ENCODE data around the gene FURIN. TPM values are rescaled to one million over a fixed set of nuclear protein-coding genes. Genes with fewer than 3 reads are reported as not detected.
"Not testable (repeated sequence)": the region's sequence is repeated elsewhere in the genome, so short reads cannot be mapped to it uniquely, and the experiment has no call there.

Gene FURIN
- total RNA-seq, 1 donor from 2014 or later = 122 TPM

- no peaks in the 10 kb centered on the region for H3K9me3 ChIP-seq (ENCODE audit: insufficient read depth, low read depth, low read length)
- no peak overlapping the region for H2AFZ ChIP-seq (ENCODE audit: low read depth, low read length)
- Mint-ChIP-seq H3K36me3 (ENCODE audit: low read depth, unreplicated experiment) (peaks cover 21% of the 10 kb centered on the region), H3K27me3 (ENCODE audit: low read depth, unreplicated experiment) (peaks cover 2% of the 10 kb centered on the region), H3K27ac (ENCODE audit: unreplicated experiment) (no peak overlapping the region), H3K4me3 (ENCODE audit: unreplicated experiment) (no peak overlapping the region), H3K4me1 (ENCODE audit: low read depth, unreplicated experiment) (peaks cover 2% of the 10 kb centered on the region), H3K9me3 (ENCODE audit: unreplicated experiment) (no peaks in the 10 kb centered on the region)
- no peaks in the 10 kb centered on the region for H3K4me1 ChIP-seq (ENCODE audit: insufficient read depth, low read length)
- no peak overlapping the region for H3K4me2 ChIP-seq (ENCODE audit: low read length)
- H3K79me2 ChIP-seq (ENCODE audit: insufficient read depth, low read length) = no peaks in the 10 kb centered on the region
- H3K27me3 ChIP-seq (ENCODE audit: insufficient read depth, low read length) = no peaks in the 10 kb centered on the region
- no peak overlapping the region for H3K9ac ChIP-seq (ENCODE audit: low read length)
- no peak overlapping the region for H3K4me3 ChIP-seq (ENCODE audit: insufficient read depth, low read depth, low read length)
- TF ChIP-seq EZH2 (IDR thresholded peaks at IDR 0.05; ENCODE audit: insufficient read depth, low read length) = no peak
- no peak for TF ChIP-seq CTCF (IDR thresholded peaks at IDR 0.05; ENCODE audit: insufficient read depth, low read depth, low read length)
- peaks cover 3% of the 10 kb centered on the region for H3K36me3 ChIP-seq (ENCODE audit: insufficient read depth, low read length)
- H3K27ac ChIP-seq (ENCODE audit: low read depth, low read length) = no peak overlapping the region
- FAIRE-seq (no peak), DNase-seq (ENCODE audit: low read depth) (no peak)
- no peaks in the 10 kb centered on the region for H4K20me1 ChIP-seq (ENCODE audit: insufficient read depth, low read length)
Observed at GRCh38 chr15:90921887-90922286, 53.5 kb downstream of the FURIN start.

GRCh38 chr15:90922712-90923322 is 54.4 kb downstream of the FURIN start:
- not testable (repeated sequence) for FAIRE-seq; H3K4me1 Mint-ChIP-seq (ENCODE audit: low read depth, unreplicated experiment); H3K4me2 ChIP-seq (ENCODE audit: low read length)

GRCh38 chr15:90924375-90924774 is 56.0 kb downstream of the FURIN start:
- Histone ChIP-seq H3K36me3 (ENCODE audit: insufficient read depth, low read length) (peaks cover 3% of the 10 kb centered on the region), H3K9me3 (ENCODE audit: insufficient read depth, low read depth, low read length) (no peaks in the 10 kb centered on the region), H3K4me3 (ENCODE audit: insufficient read depth, low read depth, low read length) (no peak overlapping the region), H3K4me1 (ENCODE audit: insufficient read depth, low read length) (no peaks in the 10 kb centered on the region), H3K79me2 (ENCODE audit: insufficient read depth, low read length) (no peaks in the 10 kb centered on the region), H3K27me3 (ENCODE audit: insufficient read depth, low read length) (no peaks in the 10 kb centered on the region), H3K27ac (ENCODE audit: low read depth, low read length) (no peak overlapping the region), H4K20me1 (ENCODE audit: insufficient read depth, low read length) (no peaks in the 10 kb centered on the region), H3K9ac (ENCODE audit: low read length) (no peak overlapping the region), H2AFZ (ENCODE audit: low read depth, low read length) (no peak overlapping the region), H3K4me2 (ENCODE audit: low read length) (no peak overlapping the region)
- no peaks in the 10 kb centered on the region for H3K4me1 Mint-ChIP-seq (ENCODE audit: low read depth, unreplicated experiment)
- DNase-seq (ENCODE audit: low read depth) (no peak), FAIRE-seq (no peak)
- H3K9me3 Mint-ChIP-seq (ENCODE audit: unreplicated experiment) = no peaks in the 10 kb centered on the region
- no peak for TF ChIP-seq EZH2 (IDR thresholded peaks at IDR 0.05; ENCODE audit: insufficient read depth, low read length)
- no peak for TF ChIP-seq CTCF (IDR thresholded peaks at IDR 0.05; ENCODE audit: insufficient read depth, low read depth, low read length)
- peaks cover 14% of the 10 kb centered on the region for H3K36me3 Mint-ChIP-seq (ENCODE audit: low read depth, unreplicated experiment)
- peaks cover 2% of the 10 kb centered on the region for H3K27me3 Mint-ChIP-seq (ENCODE audit: low read depth, unreplicated experiment)
- H3K27ac Mint-ChIP-seq (ENCODE audit: unreplicated experiment) = no peak overlapping the region
- no peak overlapping the region for H3K4me3 Mint-ChIP-seq (ENCODE audit: unreplicated experiment)

More at GRCh38 chr15:90922712-90923322, 54.4 kb downstream of the FURIN start:
- not testable (repeated sequence) for H3K27ac Mint-ChIP-seq (ENCODE audit: unreplicated experiment); H3K4me3 Mint-ChIP-seq (ENCODE audit: unreplicated experiment); H3K36me3 ChIP-seq (ENCODE audit: insufficient read depth, low read length); H3K4me1 ChIP-seq (ENCODE audit: insufficient read depth, low read length); H3K27me3 Mint-ChIP-seq (ENCODE audit: low read depth, unreplicated experiment); H4K20me1 ChIP-seq (ENCODE audit: insufficient read depth, low read length); H3K4me3 ChIP-seq (ENCODE audit: insufficient read depth, low read depth, low read length); H3K9ac ChIP-seq (ENCODE audit: low read length); H3K27ac ChIP-seq (ENCODE audit: low read depth, low read length); DNase-seq (ENCODE audit: low read depth); H3K27me3 ChIP-seq (ENCODE audit: insufficient read depth, low read length); H3K9me3 ChIP-seq (ENCODE audit: insufficient read depth, low read depth, low read length); H3K9me3 Mint-ChIP-seq (ENCODE audit: unreplicated experiment); H3K79me2 ChIP-seq (ENCODE audit: insufficient read depth, low read length); H2AFZ ChIP-seq (ENCODE audit: low read depth, low read length)
- peaks cover 18% of the 10 kb centered on the region for H3K36me3 Mint-ChIP-seq (ENCODE audit: low read depth, unreplicated experiment)

GRCh38 chr15:90926766-90927165 is 58.4 kb downstream of the FURIN start:
- H3K36me3 ChIP-seq (ENCODE audit: insufficient read depth, low read length); H3K9ac ChIP-seq (ENCODE audit: low read length); DNase-seq (ENCODE audit: low read depth); H3K36me3 Mint-ChIP-seq (ENCODE audit: low read depth, unreplicated experiment); H3K4me3 ChIP-seq (ENCODE audit: insufficient read depth, low read depth, low read length); H3K4me3 Mint-ChIP-seq (ENCODE audit: unreplicated experiment); H3K4me2 ChIP-seq (ENCODE audit: low read length); FAIRE-seq; H3K27ac Mint-ChIP-seq (ENCODE audit: unreplicated experiment); H3K9me3 Mint-ChIP-seq (ENCODE audit: unreplicated experiment); H3K27ac ChIP-seq (ENCODE audit: low read depth, low read length); H4K20me1 ChIP-seq (ENCODE audit: insufficient read depth, low read length); H3K4me1 Mint-ChIP-seq (ENCODE audit: low read depth, unreplicated experiment); H3K27me3 Mint-ChIP-seq (ENCODE audit: low read depth, unreplicated experiment); H3K79me2 ChIP-seq (ENCODE audit: insufficient read depth, low read length); H3K27me3 ChIP-seq (ENCODE audit: insufficient read depth, low read length); H2AFZ ChIP-seq (ENCODE audit: low read depth, low read length); H3K9me3 ChIP-seq (ENCODE audit: insufficient read depth, low read depth, low read length): not testable (repeated sequence)
- peaks cover 12% of the 10 kb centered on the region for H3K4me1 ChIP-seq (ENCODE audit: insufficient read depth, low read length)

- H3K27ac ChIP-seq (ENCODE audit: low read depth, low read length); H3K27me3 Mint-ChIP-seq (ENCODE audit: low read depth, unreplicated experiment); H3K27me3 ChIP-seq (ENCODE audit: insufficient read depth, low read length); H3K36me3 ChIP-seq (ENCODE audit: insufficient read depth, low read length); H3K27ac Mint-ChIP-seq (ENCODE audit: unreplicated experiment); H3K4me3 Mint-ChIP-seq (ENCODE audit: unreplicated experiment); H3K9me3 ChIP-seq (ENCODE audit: insufficient read depth, low read depth, low read length); FAIRE-seq; H4K20me1 ChIP-seq (ENCODE audit: insufficient read depth, low read length); H3K9me3 Mint-ChIP-seq (ENCODE audit: unreplicated experiment); H3K4me1 Mint-ChIP-seq (ENCODE audit: low read depth, unreplicated experiment); H3K9ac ChIP-seq (ENCODE audit: low read length); DNase-seq (ENCODE audit: low read depth); H3K4me2 ChIP-seq (ENCODE audit: low read length); H3K79me2 ChIP-seq (ENCODE audit: insufficient read depth, low read length); H3K4me3 ChIP-seq (ENCODE audit: insufficient read depth, low read depth, low read length); H2AFZ ChIP-seq (ENCODE audit: low read depth, low read length); H3K36me3 Mint-ChIP-seq (ENCODE audit: low read depth, unreplicated experiment): not testable (repeated sequence)
- H3K4me1 ChIP-seq (ENCODE audit: insufficient read depth, low read length) = peaks cover 15% of the 10 kb centered on the region
Observed at GRCh38 chr15:90928106-90928505, 59.7 kb downstream of the FURIN start.

All from astrocyte (in vitro differentiated cells and primary cell).